Activated CD4-positive, alpha-beta memory T cell treated with anti-CD3 and anti-CD28 coated beads for 36 hours (primary cell): Measurements from ENCODE around the gene HIF3A. TPM values are rescaled to one million over a fixed set of nuclear protein-coding genes. Genes with fewer than 3 reads are reported as not detected.
"Not testable (repeated sequence)": the region's sequence is repeated elsewhere in the genome, so short reads cannot be mapped to it uniquely, and the experiment has no call there.

Experiments
- CTCF ChIA-PET: fragments of 350-600 bp; sonication (Branson Sonifier 250); formaldehyde crosslinking; loops from one replicate; lab custom pipeline; 2021; ENCODE audit warnings: antibody characterized with exemption, inconsistent platforms; lab: Charles Lee
- POLR2A ChIA-PET: fragments of 350-600 bp; sonication (Branson Sonifier 250); formaldehyde crosslinking; loops from one replicate; lab custom pipeline; 2021; ENCODE audit warnings: antibody characterized with exemption; lab: Charles Lee
- DNase-seq: peaks from one replicate; pipeline ENCODE4 v3.0.0-alpha.2; 2020
- H3K27ac Mint-ChIP-seq: one replicate; pipeline ENCODE4 v1.8.0; 2021; ENCODE audit warnings: mixed read lengths
- H3K27me3 Mint-ChIP-seq: one replicate; pipeline ENCODE4 v1.8.0; 2021; ENCODE audit warnings: mixed read lengths
- H3K36me3 Mint-ChIP-seq: one replicate; pipeline ENCODE4 v1.8.0; 2021; ENCODE audit warnings: mixed read lengths
- H3K4me1 Mint-ChIP-seq: one replicate; pipeline ENCODE4 v1.8.0; 2021; ENCODE audit warnings: low read depth, mixed read lengths
- H3K4me3 Mint-ChIP-seq: one replicate; pipeline ENCODE4 v1.8.0; 2021; ENCODE audit warnings: mild to moderate bottlenecking, mixed read lengths
- H3K9me3 Mint-ChIP-seq: one replicate; pipeline ENCODE4 v1.8.0; 2021; ENCODE audit warnings: mixed read lengths
- intact Hi-C: fragments of 100-400 bp; cut with micrococcal nuclease; formaldehyde crosslinking; loops from one replicate; pipeline ENCODE4 v1.15.1; 2023
- total RNA-seq, 2 experiments: library from RNA; stranded (reverse); gene quantifications; one replicate each; pipeline ENCODE4 v1.2.3, GENCODE V29; 2021

The HIF3A gene
- total RNA-seq, 2 experiments from 2014 or later, result not detected

DNA sequence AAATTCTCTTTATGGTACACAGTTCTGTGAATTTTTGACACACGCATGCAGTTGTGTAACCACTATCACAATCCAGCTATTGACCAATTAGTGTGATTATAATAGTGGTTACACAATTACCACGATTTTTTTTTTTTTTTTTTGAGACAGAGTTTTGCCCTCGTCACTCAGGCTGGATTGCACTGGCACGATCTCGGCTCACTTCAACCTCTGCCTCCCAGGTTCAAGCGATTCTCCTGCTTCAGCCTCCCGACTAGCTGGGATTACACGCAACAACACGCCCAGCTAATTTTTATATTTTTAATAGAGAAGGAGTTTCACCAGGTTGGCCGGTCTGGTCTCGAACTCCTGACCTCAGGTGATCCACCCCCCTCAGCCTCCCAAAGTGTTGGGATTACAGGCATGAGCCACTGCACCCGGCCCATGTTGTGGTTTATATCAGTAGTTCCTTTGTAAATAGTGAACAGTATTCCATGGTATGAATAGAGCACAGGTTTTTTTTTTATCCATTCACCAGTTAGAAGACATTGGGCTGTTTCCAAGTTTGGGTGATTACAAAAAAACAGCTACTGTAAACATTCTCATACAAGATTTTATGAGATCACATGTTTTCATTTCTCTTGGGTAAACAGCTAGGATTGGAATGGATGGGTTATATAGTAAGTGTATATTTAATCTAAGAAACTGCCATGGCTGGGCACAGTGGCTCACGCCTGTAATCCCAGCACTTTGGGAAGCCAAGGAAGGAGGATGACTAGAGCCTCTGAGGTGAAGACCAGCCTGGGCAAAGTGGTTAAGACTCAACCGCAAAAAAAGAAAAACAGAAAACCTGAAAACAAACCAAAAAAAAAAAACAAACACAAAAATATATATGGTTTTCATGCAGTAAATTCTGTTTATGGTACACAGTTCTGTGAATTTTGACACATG, 17.0 kb downstream of the HIF3A start:
- H3K27ac Mint-ChIP-seq, POLR2A ChIA-PET, H3K9me3 Mint-ChIP-seq, CTCF ChIA-PET, H3K4me1 Mint-ChIP-seq, H3K27me3 Mint-ChIP-seq, DNase-seq, H3K36me3 Mint-ChIP-seq, intact Hi-C loops, H3K4me3 Mint-ChIP-seq: not testable (repeated sequence)

- Mint-ChIP-seq H3K4me3 (no peak overlapping the region), H3K4me1 (no peaks in the 10 kb centered on the region), H3K27me3 (no peaks in the 10 kb centered on the region), H3K27ac (no peak overlapping the region), H3K9me3 (no peaks in the 10 kb centered on the region), H3K36me3 (no peaks in the 10 kb centered on the region)
- CTCF ChIA-PET, result interaction anchor here (0.7 kb wide), 1 partner anchor 148 kb away, joined by 3 read pairs; no protein-coding TSS in a partner anchor
- POLR2A ChIA-PET, result no interaction called here
- DNase-seq, result no peak
- intact Hi-C loops, result no loop called here
Measured at GRCh38 chr19:46317339-46317738, 20.5 kb downstream of the HIF3A start.

DNA sequence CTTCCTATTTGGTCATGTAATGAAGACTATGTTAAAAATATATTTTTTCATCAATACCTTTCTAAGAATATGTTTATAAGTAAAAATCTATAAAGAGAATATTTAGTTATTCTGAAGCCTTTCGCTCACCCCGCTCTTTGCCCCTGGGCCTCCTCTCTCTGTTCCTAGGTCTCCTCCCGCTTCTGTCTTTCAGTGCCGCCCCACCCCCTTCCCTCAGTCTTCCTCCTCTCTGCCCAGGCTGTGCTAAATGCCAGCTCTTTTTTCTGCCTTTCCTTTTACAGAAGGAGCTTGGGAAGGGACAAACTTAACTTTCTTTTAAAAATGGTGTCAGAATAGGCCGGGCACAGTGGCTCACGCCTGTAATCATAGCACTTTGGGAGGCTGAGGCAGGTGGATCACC, 22.8 kb downstream of the HIF3A start:
- Mint-ChIP-seq H3K27ac (no peak overlapping the region), H3K36me3 (no peaks in the 10 kb centered on the region), H3K9me3 (no peaks in the 10 kb centered on the region), H3K4me1 (no peaks in the 10 kb centered on the region), H3K27me3 (no peaks in the 10 kb centered on the region), H3K4me3 (no peak overlapping the region)
- ChIA-PET CTCF (no interaction called here), POLR2A (no interaction called here)
- intact Hi-C loops, result no loop called here
- DNase-seq, result no peak

- POLR2A ChIA-PET, result no interaction called here
- H3K9me3 Mint-ChIP-seq, result peaks cover 3% of the 10 kb centered on the region
- no peaks in the 10 kb centered on the region for H3K27me3 Mint-ChIP-seq
- no peaks in the 10 kb centered on the region for H3K36me3 Mint-ChIP-seq
- no peaks in the 10 kb centered on the region for H3K4me1 Mint-ChIP-seq
- DNase-seq, result no peak
- H3K27ac Mint-ChIP-seq, result no peak overlapping the region
- CTCF ChIA-PET, result no interaction called here
- no peak overlapping the region for H3K4me3 Mint-ChIP-seq
- intact Hi-C loops, result no loop called here
Measured at GRCh38 chr19:46320559-46320958, 23.7 kb downstream of the HIF3A start.

- Mint-ChIP-seq H3K4me1 (no peaks in the 10 kb centered on the region), H3K9me3 (peaks cover 14% of the 10 kb centered on the region), H3K27me3 (no peaks in the 10 kb centered on the region), H3K36me3 (peaks cover 7% of the 10 kb centered on the region), H3K27ac (no peak overlapping the region), H3K4me3 (no peak overlapping the region)
- intact Hi-C loops, result no loop called here
- POLR2A ChIA-PET, result no interaction called here
- DNase-seq, result no peak
- CTCF ChIA-PET, result interaction anchor here (0.5 to 0.6 kb wide), 2 partner anchors 57 to 82 kb away, joined by 3 read pairs; no protein-coding TSS in a partner anchor
Measured at GRCh38 chr19:46321653-46322052, 24.8 kb downstream of the HIF3A start.

GRCh38 chr19:46323227-46323626, 26.4 kb downstream of the HIF3A start:
- DNase-seq, intact Hi-C loops, H3K4me3 Mint-ChIP-seq, H3K27me3 Mint-ChIP-seq, CTCF ChIA-PET, H3K4me1 Mint-ChIP-seq, H3K27ac Mint-ChIP-seq, POLR2A ChIA-PET: not testable (repeated sequence)
- peaks cover 10% of the 10 kb centered on the region for H3K36me3 Mint-ChIP-seq
- H3K9me3 Mint-ChIP-seq, result peaks cover 23% of the 10 kb centered on the region

DNA sequence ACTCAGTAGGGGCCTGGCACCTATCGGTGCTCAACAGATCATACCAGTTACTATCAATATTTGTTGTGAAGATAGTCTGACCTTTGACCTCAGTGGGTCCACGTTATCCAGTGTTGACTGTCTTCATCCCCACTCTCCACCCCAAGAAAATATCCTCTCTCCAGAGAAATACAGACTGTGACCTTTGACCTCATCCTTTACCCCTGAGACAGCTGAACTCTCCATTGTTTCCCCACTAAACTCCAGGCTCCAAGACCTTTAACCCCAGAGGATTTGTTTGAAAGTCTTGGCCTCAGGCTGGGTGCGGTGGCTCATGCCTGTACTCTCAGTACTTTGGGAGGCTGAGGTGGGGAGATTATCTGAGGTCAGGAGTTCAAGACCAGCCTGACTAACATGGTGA, 27.4 kb downstream of the HIF3A start:
- DNase-seq, result no peak
- intact Hi-C loops, result no loop called here
- no peak overlapping the region for H3K4me3 Mint-ChIP-seq
- POLR2A ChIA-PET, result no interaction called here
- H3K36me3 Mint-ChIP-seq, result peaks cover 11% of the 10 kb centered on the region
- H3K4me1 Mint-ChIP-seq, result no peaks in the 10 kb centered on the region
- peaks cover 27% of the 10 kb centered on the region for H3K9me3 Mint-ChIP-seq
- CTCF ChIA-PET, result no interaction called here
- H3K27ac Mint-ChIP-seq, result no peak overlapping the region
- H3K27me3 Mint-ChIP-seq, result no peaks in the 10 kb centered on the region

- intact Hi-C loops, result no loop called here
- peaks cover 31% of the 10 kb centered on the region for H3K9me3 Mint-ChIP-seq
- CTCF ChIA-PET, result no interaction called here
- H3K36me3 Mint-ChIP-seq, result peaks cover 14% of the 10 kb centered on the region
- peaks cover 2% of the 10 kb centered on the region for H3K27me3 Mint-ChIP-seq
- H3K27ac Mint-ChIP-seq, result no peak overlapping the region
- no peak for DNase-seq
- H3K4me1 Mint-ChIP-seq, result no peaks in the 10 kb centered on the region
- POLR2A ChIA-PET, result no interaction called here
- H3K4me3 Mint-ChIP-seq, result no peak overlapping the region
Measured at GRCh38 chr19:46326608-46327007, 29.8 kb downstream of the HIF3A start.

- POLR2A ChIA-PET, result interaction anchor here (0.6 kb wide), 1 partner anchor 532 kb away, joined by 3 read pairs; no protein-coding TSS in a partner anchor
- no peak for DNase-seq
- Mint-ChIP-seq H3K4me3 (no peak overlapping the region), H3K27ac (no peak overlapping the region), H3K27me3 (peaks cover 2% of the 10 kb centered on the region), H3K9me3 (peaks cover 31% of the 10 kb centered on the region), H3K36me3 (peaks cover 14% of the 10 kb centered on the region), H3K4me1 (no peaks in the 10 kb centered on the region)
- intact Hi-C loops, result no loop called here
- CTCF ChIA-PET, result no interaction called here
Measured at GRCh38 chr19:46328079-46328478, 31.2 kb downstream of the HIF3A start.

GRCh38 chr19:46330319-46330918, 33.6 kb downstream of the HIF3A start:
- Mint-ChIP-seq H3K4me3 (no peak overlapping the region), H3K9me3 (peaks cover 29% of the 10 kb centered on the region), H3K36me3 (peaks cover 14% of the 10 kb centered on the region), H3K27ac (no peak overlapping the region), H3K27me3 (peaks cover 2% of the 10 kb centered on the region), H3K4me1 (no peaks in the 10 kb centered on the region)
- ChIA-PET CTCF (no interaction called here), POLR2A (no interaction called here)
- DNase-seq, result no peak
- intact Hi-C loops, result no loop called here

DNA sequence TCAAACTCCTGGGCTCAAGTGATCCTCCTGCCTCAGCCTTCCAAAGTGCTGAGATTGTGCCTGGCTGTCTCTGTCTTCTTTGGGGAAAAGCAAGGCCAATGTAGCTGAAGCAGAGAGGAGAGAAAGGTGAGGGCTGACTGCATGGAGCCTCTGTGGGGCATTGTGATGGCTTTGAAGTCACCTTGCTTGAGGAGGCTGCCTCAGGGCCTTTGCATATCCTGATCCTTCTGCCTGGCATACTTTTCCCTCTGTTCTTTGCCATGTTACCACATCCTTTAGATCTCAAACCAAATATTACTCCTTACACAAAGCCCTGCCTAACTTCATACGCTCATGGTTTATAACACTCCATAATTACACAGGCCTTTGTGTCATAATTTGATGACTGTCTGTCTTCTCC, 40.6 kb downstream of the HIF3A start:
- CTCF ChIA-PET, result no interaction called here
- Mint-ChIP-seq H3K27me3 (no peaks in the 10 kb centered on the region), H3K36me3 (no peaks in the 10 kb centered on the region), H3K27ac (no peak overlapping the region), H3K4me1 (no peaks in the 10 kb centered on the region), H3K9me3 (no peaks in the 10 kb centered on the region), H3K4me3 (no peak overlapping the region)
- intact Hi-C loops, result no loop called here
- no peak for DNase-seq
- POLR2A ChIA-PET, result no interaction called here

GRCh38 chr19:46339446-46339845, 42.6 kb downstream of the HIF3A start:
- Mint-ChIP-seq H3K27ac (no peak overlapping the region), H3K27me3 (no peaks in the 10 kb centered on the region), H3K4me3 (no peak overlapping the region), H3K9me3 (no peaks in the 10 kb centered on the region), H3K36me3 (no peaks in the 10 kb centered on the region), H3K4me1 (no peaks in the 10 kb centered on the region)
- POLR2A ChIA-PET, result no interaction called here
- CTCF ChIA-PET, result no interaction called here
- intact Hi-C loops, result no loop called here
- DNase-seq, result no peak
